Cardiac muscle cell (in vitro differentiated cells and primary cell): ENCODE data around the gene PLB1. TPM values are rescaled to one million over a fixed set of nuclear protein-coding genes. Genes with fewer than 3 reads are reported as not detected.

ENCODE experiments used
- DNase-seq, 2 donors: peaks; one replicate each; pipeline versions ENCODE4 v3.0.0 to v3.0.0-alpha.2; 2010 to 2017; ENCODE audit warnings: low read depth in 1 of 2, low spot score in 1 of 2
- H3K27ac ChIP-seq: fragments of 200-600 bp; sonication (generic); 2 replicates; pipeline ENCODE4 v1.5.1; 2016
- H3K27me3 ChIP-seq: fragments of 200-600 bp; sonication (generic); 2 replicates; pipeline ENCODE4 v1.6.0; 2016; ENCODE audit warnings: control low read depth
- H3K36me3 ChIP-seq: fragments of 200-600 bp; sonication (generic); 2 replicates; pipeline ENCODE4 v1.5.1; 2016; ENCODE audit warnings: control low read depth
- H3K4me1 ChIP-seq: fragments of 200-600 bp; sonication (generic); 2 replicates; pipeline ENCODE4 v1.8.1; 2017; ENCODE audit warnings: low read depth, mild to moderate bottlenecking, mixed run types
- H3K4me3 ChIP-seq: fragments of 200-600 bp; sonication (generic); 2 replicates; pipeline ENCODE4 v1.5.1; 2016; ENCODE audit warnings: mild to moderate bottlenecking
- H3K9me3 ChIP-seq: fragments of 200-600 bp; sonication (generic); 2 replicates; pipeline ENCODE4 v1.5.1; 2017; ENCODE audit warnings: low read depth, mild to moderate bottlenecking, control low read depth
- CTCF ChIP-seq: IDR thresholded peaks from 2 replicates; pipeline ENCODE4 v1.5.1; 2012; ENCODE audit warnings: low read depth, mild to moderate bottlenecking, low read length
- polyA plus RNA-seq: library from polyadenylated mRNA; unstranded; fragments of >200 nt; fragmentation: Nextera tagmentation; extraction: Ambion mirVana; gene quantifications from 2 replicates; pipeline ENCODE4 v1.2.1, GENCODE V29; 2016
- total RNA-seq: library from RNA; depleted of rRNA; stranded (reverse); fragments of >200 nt; gene quantifications from 2 replicates; pipeline ENCODE4 v1.2.3, GENCODE V29; 2016

Gene PLB1
- total and polyA plus RNA-seq, 2 experiments from 2014 or later = 1.1 to 1.2 TPM

DNA sequence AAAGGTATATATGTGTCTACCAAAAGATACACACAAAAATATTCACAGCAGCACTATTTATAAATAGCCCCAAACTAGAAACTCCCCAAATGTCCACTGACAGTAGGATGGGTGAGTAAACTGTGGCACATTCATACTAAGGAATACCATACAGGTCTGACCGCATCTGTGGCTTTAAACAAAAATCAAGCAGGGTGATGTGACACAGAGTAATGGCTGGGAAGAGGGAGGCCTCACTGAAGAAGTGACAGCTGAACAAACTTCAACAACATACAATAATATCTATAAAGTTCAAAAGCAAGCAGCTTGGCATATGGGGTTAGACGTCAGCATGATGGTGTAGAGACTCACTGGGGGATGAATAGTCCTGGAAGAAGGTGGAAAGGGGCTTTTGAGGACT lies 140.6 kb downstream of the PLB1 start:
- TF ChIP-seq CTCF = no peak
- no peak overlapping the region for H3K27ac ChIP-seq

DNA sequence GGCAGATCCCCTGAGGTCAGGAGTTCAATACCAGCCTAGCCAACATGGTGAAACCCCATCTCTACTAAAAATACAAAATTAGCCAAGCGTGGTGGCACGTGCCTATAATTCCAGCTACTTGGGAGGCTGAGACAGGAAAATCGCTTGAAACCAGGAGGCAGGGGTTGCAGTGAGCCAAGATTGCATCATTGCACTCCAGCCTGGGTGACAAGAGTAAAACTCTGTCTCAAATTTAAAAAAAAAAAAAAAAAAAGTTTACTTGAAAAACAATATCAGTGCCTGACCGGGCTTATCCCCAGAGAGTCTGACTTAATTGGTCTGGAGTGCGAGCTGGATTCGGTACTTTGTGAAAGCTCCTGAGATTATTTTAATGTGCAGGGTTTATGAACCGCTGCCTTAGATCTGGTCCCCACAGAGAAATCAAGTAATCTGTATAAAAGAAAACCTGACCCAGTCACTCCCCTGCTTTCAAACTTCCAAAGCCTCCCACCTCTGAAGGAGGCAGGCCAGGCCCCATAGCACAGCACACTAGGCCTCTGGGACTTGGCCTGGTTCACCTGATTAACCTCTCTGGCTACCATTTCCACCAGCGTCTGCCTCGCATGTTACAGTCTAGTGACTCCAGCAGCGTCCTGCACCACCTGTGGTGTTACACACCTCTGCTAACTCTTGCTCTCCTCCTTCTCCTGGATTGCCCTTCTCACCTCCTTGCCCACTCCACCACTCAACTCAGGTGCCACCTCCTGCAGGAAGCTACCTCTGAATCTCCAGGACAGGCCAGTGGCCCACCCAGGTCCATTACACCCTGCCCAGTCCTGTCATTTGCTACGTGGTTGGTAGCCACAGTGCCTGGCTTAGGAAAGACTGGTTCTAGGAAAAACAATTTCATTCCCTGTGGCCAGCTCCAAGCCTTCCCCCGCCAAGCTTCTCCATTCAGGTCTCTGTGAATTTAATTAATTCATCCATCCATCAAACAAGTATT lies 141.5 kb downstream of the PLB1 start:
- no peak for TF ChIP-seq CTCF
- Histone ChIP-seq H3K27me3 (no peaks in the 10 kb centered on the region), H3K9me3 (no peaks in the 10 kb centered on the region), H3K36me3 (no peaks in the 10 kb centered on the region), H3K27ac (no peak overlapping the region), H3K4me1 (peaks cover 9% of the 10 kb centered on the region), H3K4me3 (no peak overlapping the region)
- DNase-seq = peak in 1 of 2 donors; percentile 75

More for the DNA sequence above, 140.6 kb downstream of the PLB1 start:
- no peaks in the 10 kb centered on the region for H3K36me3 ChIP-seq
- H3K4me1 ChIP-seq = peaks cover 9% of the 10 kb centered on the region
- no peaks in the 10 kb centered on the region for H3K9me3 ChIP-seq
- no peak overlapping the region for H3K4me3 ChIP-seq
- no peaks in the 10 kb centered on the region for H3K27me3 ChIP-seq
- no peak for DNase-seq

DNA sequence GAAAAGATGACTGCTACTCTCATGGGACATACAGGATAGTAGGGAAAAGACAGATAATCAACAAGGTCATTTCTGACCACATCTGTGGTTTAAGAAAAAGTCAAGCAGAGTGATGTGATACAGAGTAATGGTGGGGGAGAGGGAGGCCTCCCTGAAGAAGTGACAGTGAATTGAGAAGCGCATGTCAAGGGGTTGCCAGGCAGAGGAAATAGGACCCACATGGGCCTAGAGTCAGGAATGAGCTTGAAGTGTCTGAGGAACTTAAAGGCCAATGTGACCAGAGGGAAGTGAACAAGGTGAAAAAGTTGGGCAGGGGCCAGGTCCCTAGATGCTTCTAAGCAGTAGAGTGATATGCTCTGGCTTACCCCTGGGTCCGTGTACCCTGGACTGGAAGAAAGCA lies 142.2 kb downstream of the PLB1 start:
- H3K9me3 ChIP-seq = no peaks in the 10 kb centered on the region
- H3K36me3 ChIP-seq = no peaks in the 10 kb centered on the region
- no peak overlapping the region for H3K4me3 ChIP-seq
- DNase-seq = no peak
- peaks cover 9% of the 10 kb centered on the region for H3K4me1 ChIP-seq
- no peaks in the 10 kb centered on the region for H3K27me3 ChIP-seq
- no peak for TF ChIP-seq CTCF
- H3K27ac ChIP-seq = no peak overlapping the region

DNA sequence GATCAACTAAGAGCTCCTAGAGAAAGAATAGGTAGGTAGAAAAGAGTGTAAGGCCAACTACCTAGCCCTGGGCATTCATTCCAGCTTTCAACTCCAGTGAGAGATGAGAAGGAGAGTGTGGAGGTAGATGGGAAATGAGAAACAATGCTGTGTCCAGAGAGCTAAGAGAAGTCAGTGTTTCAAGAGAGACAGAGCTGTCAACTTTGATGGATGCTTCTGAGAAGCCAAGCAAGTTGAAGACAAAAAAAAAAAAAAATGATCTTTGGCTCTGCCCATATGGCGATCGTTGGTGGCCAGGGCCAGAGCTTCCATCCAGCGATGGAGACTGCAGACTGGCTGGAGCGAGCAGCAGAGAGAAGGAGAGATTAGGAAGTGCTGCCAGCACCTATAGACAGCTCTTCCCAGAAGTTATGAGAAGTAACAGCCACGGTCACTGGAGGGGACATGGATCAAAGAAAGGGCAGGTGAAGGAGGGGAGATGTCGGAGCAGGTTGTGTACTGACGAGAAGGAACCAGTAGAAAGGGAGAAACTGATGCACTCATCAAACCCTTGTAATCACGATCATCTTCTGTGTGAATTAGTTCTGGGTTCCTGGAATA lies 143.3 kb downstream of the PLB1 start:
- Histone ChIP-seq H3K4me3 (no peak overlapping the region), H3K27ac (no peak overlapping the region), H3K4me1 (peaks cover 14% of the 10 kb centered on the region), H3K36me3 (no peaks in the 10 kb centered on the region), H3K27me3 (no peaks in the 10 kb centered on the region), H3K9me3 (no peaks in the 10 kb centered on the region)
- TF ChIP-seq CTCF = no peak
- no peak for DNase-seq

GRCh38 chr2:28639836-28640235 lies 144.0 kb downstream of the PLB1 start:
- Histone ChIP-seq H3K4me1 (peaks cover 16% of the 10 kb centered on the region), H3K27ac (no peak overlapping the region), H3K9me3 (no peaks in the 10 kb centered on the region), H3K36me3 (no peaks in the 10 kb centered on the region), H3K27me3 (no peaks in the 10 kb centered on the region), H3K4me3 (no peak overlapping the region)
- DNase-seq = no peak
- no peak for TF ChIP-seq CTCF
